GM13976 (cell line): ENCODE measurements around the gene CD209.
"Not testable (repeated sequence)": the region's sequence is repeated elsewhere in the genome, so short reads cannot be mapped to it uniquely, and the experiment has no call there.

ENCODE experiments used
- DNase-seq: peaks from one replicate; pipeline ENCODE4 v3.0.0; 2012; ENCODE audit warnings: low spot score
- in situ Hi-C: fragments of 300-500 bp; cut with MboI; formaldehyde crosslinking; loops from one replicate; pipeline ENCODE4 v1.12.0; 2022; ENCODE audit warnings: low sequenced_read_pairs, mixed read lengths, inconsistent platforms; ENCODE audit not compliant: unreplicated experiment
- TF ChIP-seq, protein P1 (sequence below): IDR thresholded peaks from 2 replicates; pipeline ENCODE4 v1.5.1; 2012; ENCODE audit warnings: borderline replicate concordance, mild to moderate bottlenecking; ENCODE audit not compliant: insufficient read depth; ENCODE audit errors: extremely low read depth, missing control alignments, control extremely low read depth

CD209 gene

DNA sequence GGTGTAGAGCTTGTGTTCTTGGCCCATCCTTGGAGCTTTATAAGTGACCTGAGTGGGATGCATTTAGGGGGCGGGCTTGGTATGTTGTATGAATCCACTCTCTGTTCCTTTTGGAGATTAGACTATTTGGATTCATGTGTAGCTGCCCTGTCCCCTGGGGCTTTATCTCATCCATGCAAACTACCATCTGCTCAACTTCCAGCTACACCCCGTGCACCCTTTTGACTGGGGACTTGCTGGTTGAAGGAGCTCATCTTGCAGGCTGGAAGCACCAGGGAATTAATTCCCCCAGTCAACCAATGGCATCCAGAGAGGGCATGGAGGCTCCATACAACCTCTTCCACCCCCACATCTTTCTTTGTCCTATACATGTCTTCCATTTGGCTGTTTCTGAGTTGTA lies 21.8 kb upstream of the CD209 start:
- in situ Hi-C loops, result no loop called here
- no peak for DNase-seq
- TF ChIP-seq, protein P1, sequence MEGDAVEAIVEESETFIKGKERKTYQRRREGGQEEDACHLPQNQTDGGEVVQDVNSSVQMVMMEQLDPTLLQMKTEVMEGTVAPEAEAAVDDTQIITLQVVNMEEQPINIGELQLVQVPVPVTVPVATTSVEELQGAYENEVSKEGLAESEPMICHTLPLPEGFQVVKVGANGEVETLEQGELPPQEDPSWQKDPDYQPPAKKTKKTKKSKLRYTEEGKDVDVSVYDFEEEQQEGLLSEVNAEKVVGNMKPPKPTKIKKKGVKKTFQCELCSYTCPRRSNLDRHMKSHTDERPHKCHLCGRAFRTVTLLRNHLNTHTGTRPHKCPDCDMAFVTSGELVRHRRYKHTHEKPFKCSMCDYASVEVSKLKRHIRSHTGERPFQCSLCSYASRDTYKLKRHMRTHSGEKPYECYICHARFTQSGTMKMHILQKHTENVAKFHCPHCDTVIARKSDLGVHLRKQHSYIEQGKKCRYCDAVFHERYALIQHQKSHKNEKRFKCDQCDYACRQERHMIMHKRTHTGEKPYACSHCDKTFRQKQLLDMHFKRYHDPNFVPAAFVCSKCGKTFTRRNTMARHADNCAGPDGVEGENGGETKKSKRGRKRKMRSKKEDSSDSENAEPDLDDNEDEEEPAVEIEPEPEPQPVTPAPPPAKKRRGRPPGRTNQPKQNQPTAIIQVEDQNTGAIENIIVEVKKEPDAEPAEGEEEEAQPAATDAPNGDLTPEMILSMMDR, result no peak

DNA sequence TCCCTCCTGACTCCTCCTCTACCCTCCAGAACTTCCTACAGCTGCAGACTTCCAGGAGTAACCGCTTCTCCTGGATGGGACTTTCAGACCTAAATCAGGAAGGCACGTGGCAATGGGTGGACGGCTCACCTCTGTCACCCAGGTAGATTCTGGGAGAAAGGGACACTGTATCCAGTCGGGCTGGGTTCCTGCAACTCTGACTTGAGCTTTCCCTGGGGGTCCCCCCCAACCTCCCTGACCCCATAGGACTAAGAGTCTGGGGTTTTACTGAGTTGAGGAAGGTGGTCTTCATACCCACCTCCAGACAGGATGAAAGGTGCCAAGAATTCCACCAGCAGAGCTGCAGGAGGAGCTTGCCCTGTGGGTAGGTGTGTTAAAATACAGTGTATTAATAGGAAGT lies 20.2 kb upstream of the CD209 start:
- in situ Hi-C loops, result no loop called here
- DNase-seq, result no peak
- TF ChIP-seq, protein P1, result no peak

DNA sequence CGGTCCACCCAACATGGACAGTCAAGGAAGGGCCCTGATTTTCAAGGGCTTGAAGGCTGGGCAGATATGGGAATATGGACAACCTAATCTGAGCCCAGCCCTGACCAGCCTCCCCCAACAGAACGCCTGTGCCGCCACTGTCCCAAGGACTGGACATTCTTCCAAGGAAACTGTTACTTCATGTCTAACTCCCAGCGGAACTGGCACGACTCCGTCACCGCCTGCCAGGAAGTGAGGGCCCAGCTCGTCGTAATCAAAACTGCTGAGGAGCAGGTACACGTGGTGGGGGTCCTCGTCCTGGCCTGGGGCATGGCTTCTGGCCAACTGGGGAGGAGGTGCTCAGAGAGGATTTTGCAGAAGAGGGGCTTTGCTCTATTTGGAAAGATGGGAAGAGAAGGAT lies 19.2 kb upstream of the CD209 start:
- in situ Hi-C loops, result no loop called here
- TF ChIP-seq, protein P1, result no peak

DNA sequence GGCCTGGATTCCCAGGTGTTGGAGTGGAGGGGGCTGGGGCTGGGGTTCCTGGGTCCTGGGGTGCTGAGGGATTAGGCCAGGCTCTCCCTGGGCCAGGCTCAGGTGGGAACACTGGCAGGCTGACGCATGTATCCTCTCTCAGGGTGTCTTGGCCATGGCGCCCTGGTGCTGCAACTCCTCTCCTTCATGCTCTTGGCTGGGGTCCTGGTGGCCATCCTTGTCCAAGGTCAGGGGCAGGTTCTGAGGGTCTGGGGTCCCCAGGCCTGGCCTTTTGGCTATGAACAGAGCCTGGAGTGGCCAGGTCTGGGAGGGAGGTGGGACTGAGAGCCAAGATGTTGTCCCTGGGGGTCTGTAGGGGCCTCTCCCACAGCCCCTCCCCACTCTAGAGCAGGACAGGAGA lies 17.7 kb upstream of the CD209 start:
- DNase-seq, in situ Hi-C loops: not testable (repeated sequence)

More for the DNA sequence above, 19.2 kb upstream of the CD209 start:
- DNase-seq, result no peak

DNA sequence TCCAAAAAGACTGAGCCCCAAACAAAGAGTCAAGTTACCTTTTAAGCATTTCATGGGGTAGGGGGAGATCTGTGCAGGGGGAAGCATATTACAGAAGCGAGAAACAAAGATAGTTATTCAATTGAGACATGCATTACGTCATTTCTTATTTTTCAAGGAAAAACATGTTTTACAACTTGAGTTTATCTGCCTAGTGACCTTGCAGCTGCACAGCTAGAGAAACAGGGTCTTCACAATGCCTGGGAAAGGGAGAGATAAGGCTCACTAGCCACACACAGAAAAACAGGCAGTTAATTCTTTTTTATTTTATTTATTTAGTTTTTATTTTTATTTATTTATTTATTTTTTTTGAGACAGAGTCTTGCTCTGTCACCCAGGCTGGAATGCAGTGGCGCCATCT lies 16.8 kb upstream of the CD209 start:
- in situ Hi-C loops, DNase-seq: not testable (repeated sequence)

DNA sequence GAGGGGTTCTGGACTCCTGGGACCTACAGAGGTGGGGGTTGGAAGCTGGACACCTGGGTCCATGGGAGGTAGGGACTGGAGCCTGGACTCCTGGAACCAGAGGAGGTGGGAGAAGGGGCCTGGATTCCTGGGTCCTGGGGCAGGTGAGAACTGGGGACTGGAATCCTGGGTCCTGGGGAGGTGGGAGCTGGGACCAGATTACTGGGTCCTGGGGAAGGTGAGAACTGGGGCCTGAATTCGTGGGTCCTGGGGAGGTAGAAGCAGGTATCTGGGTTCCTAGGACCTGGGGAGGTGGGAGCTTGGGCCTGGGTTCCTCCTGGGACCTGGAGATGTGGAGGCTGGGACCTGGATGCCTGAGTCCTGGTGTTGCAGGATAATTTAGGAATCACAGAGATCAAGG lies 16.4 kb upstream of the CD209 start:
- TF ChIP-seq, protein P1, result no peak
- in situ Hi-C loops, result no loop called here
- no peak for DNase-seq

DNA sequence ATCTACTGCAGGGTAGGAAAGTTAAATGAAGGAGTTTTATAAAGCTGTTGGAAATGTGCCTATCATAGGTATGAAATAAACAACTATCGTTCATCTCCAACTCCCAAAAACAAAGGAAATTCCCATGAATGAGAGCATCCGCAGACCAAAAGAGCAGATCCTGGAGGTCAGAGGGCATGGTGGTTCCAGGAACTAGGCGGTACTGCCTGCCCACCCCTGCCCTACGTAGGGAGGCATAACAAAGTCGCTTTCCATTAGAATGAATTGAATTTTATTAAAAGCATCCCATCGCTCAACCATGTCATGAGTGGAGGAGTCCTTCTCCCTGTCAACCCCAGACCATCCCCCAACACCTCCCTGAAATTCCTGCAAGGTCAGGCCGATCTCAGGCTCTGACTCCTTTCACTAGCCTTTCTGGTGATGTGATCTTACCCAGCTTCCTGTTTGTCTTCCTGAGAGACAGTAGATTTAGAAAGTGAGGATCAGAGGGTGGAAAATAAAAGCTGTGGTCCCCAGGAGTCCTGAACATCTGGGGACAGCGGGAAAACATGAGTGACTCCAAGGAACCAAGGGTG lies 15.5 kb upstream of the CD209 start, which contains the start of gene CLEC4M:
TSS of gene CLEC4M (plus strand) at position 525 of the 575 bp plus-strand sequence. CDS start at position 549, 24 bp downstream.
- DNase-seq, result no peak
- TF ChIP-seq, protein P1, result no peak
- in situ Hi-C loops, result no loop called here

DNA sequence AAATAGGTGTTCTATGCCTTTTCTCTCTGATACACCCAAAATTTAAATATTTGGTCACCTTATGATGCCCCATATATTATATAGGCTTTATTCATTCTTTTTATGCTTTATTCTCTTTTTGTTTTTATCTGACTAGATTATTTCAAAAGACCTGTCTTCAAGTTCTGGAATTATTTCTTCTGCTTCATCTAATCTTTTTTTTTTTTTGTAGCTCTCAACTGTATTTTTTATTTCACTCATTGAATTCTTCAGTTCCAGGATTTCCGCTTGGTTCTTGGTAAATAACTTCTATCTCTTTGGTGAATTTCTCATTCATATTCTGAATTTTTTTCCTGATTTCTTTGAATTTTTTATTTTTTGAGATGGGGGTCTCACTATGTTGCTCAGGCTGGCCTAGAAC lies 11.8 kb upstream of the CD209 start:
- TF ChIP-seq, protein P1, result no peak
- in situ Hi-C loops, result no loop called here
- DNase-seq, result no peak
